SK-N-SH (cell line): ENCODE measurements around the gene CDC42EP4.

Source experiments
- RFX5 ChIP-seq: IDR thresholded peaks from 2 replicates; pipeline ENCODE4 v1.6.1; 2012; ENCODE audit warnings: mild to moderate bottlenecking, improper control_type of control experiment, low read length
- TCF12 ChIP-seq: IDR thresholded peaks from 2 replicates; pipeline ENCODE4 v1.4.0; 2012
- TF ChIP-seq, protein P1 (sequence below): fragments of 200-600 bp; sonication (generic); IDR thresholded peaks from 2 replicates; pipeline ENCODE4 v1.6.1; 2017; ENCODE audit warnings: antibody characterized with exemption, mild to moderate bottlenecking, moderate library complexity

DNA sequence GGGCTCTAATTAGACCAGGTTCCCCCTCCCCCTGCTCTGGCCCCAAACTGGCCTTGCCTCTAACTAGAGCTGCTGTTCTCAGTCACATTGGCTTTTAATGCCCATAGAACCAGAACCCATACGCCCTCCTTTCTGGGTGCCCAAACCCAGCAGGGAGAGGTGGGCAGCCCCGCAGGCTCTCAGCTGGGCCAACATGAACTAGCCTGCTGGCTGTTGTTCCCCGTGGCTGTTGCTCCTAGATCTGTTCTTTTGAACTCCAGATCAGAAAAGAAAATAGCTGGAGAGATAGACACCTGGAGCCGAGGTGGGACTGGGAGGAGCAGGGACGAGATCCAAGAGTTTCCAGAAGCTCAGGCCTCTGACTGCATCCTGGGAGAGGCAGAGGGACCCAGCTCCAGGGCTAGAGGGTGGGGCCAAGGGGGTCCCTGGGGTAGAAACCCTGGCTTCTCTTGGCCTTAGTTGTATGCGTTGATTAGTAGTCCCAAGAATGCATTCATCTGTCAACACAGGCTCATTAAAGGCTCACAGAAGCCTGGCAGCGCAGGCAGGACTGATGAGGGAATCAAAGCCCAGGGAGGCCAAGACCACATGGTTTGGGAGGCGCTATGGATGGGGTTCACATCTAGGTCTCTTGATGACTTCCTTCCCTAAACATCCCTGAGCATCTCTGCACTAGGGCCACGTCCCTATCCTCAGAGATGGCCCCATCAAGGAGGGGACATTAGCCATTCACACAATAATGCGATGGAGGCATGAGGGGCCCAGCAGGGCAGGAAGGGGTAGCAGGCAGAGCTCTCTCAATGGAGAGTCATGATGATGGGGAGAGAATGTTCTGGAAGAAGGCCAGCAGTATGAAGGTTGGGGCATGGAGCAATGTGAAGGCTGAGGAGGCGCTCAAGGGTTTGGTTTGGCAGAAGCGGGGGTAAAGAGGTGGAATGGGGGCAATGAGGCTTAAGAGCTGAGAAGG lies 48.8 kb downstream of the CDC42EP4 start:
- TF ChIP-seq, protein P1, sequence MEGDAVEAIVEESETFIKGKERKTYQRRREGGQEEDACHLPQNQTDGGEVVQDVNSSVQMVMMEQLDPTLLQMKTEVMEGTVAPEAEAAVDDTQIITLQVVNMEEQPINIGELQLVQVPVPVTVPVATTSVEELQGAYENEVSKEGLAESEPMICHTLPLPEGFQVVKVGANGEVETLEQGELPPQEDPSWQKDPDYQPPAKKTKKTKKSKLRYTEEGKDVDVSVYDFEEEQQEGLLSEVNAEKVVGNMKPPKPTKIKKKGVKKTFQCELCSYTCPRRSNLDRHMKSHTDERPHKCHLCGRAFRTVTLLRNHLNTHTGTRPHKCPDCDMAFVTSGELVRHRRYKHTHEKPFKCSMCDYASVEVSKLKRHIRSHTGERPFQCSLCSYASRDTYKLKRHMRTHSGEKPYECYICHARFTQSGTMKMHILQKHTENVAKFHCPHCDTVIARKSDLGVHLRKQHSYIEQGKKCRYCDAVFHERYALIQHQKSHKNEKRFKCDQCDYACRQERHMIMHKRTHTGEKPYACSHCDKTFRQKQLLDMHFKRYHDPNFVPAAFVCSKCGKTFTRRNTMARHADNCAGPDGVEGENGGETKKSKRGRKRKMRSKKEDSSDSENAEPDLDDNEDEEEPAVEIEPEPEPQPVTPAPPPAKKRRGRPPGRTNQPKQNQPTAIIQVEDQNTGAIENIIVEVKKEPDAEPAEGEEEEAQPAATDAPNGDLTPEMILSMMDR = no peak
- no peak for TF ChIP-seq TCF12
- no peak for TF ChIP-seq RFX5
